DND-41 (cell line): ENCODE data around the gene GSG1L2.

ENCODE experiments used
- ATAC-seq: fragments of 200-7000 bp; cut with Tn5 transposase; 3 replicates; pipeline ENCODE4 v1.9.1; 2021; ENCODE audit warnings: low read depth; ENCODE audit not compliant: insufficient read depth
- DNase-seq: peaks from one replicate; pipeline ENCODE4 v3.0.0-alpha.2; 2020
- H2AFZ ChIP-seq: 2 replicates; pipeline ENCODE4 v1.6.0; 2012; ENCODE audit warnings: low read depth, low read length
- H3K27ac ChIP-seq: 2 replicates; pipeline ENCODE4 v1.5.1; 2012; ENCODE audit warnings: low read length, inconsistent platforms
- H3K27me3 ChIP-seq: fragments of 200-600 bp; sonication (generic); 2 replicates; pipeline ENCODE4 v1.6.0; 2012; ENCODE audit warnings: low read length, mild to moderate bottlenecking, inconsistent platforms; ENCODE audit not compliant: insufficient read depth, poor library complexity
- H3K36me3 ChIP-seq: 2 replicates; pipeline ENCODE4 v1.5.1; 2012; ENCODE audit warnings: low read length, inconsistent platforms; ENCODE audit not compliant: insufficient read depth
- H3K4me1 ChIP-seq: 2 replicates; pipeline ENCODE4 v1.5.1; 2012; ENCODE audit warnings: mild to moderate bottlenecking, low read length; ENCODE audit not compliant: insufficient read depth
- H3K4me2 ChIP-seq: 2 replicates; pipeline ENCODE4 v1.6.0; 2012; ENCODE audit warnings: mild to moderate bottlenecking, moderate library complexity, low read length, inconsistent platforms; ENCODE audit not compliant: insufficient read depth
- H3K4me3 ChIP-seq, 2 experiments: fragments of 200-600 bp in 1 of 2; shearing (Covaris generic) in 1 of 2; 2 replicates each; pipeline ENCODE4 v1.5.1; 2012 to 2016; ENCODE audit warnings: inconsistent platforms in 2 of 2, low read length in 2 of 2, mild to moderate bottlenecking in 2 of 2, low read depth in 1 of 2, moderate library complexity in 1 of 2
- H3K79me2 ChIP-seq: 2 replicates; pipeline ENCODE4 v1.6.0; 2012; ENCODE audit warnings: low read length, inconsistent platforms; ENCODE audit not compliant: insufficient read depth
- H3K9ac ChIP-seq: 2 replicates; pipeline ENCODE4 v1.6.0; 2012; ENCODE audit warnings: low read depth, mild to moderate bottlenecking, inconsistent platforms, low read length, moderate library complexity
- H3K9me3 ChIP-seq: 2 replicates; pipeline ENCODE4 v1.5.1; 2012; ENCODE audit warnings: low read length, moderate library complexity, mild to moderate bottlenecking, inconsistent platforms; ENCODE audit not compliant: insufficient read depth, severe bottlenecking
- H4K20me1 ChIP-seq: 2 replicates; pipeline ENCODE4 v1.6.0; 2012; ENCODE audit warnings: low read length; ENCODE audit not compliant: insufficient read depth
- EZH2 ChIP-seq: IDR thresholded peaks from 3 replicates; pipeline ENCODE4 v1.6.1; 2012; ENCODE audit warnings: borderline replicate concordance, low read depth, mild to moderate bottlenecking, moderate library complexity, low read length, inconsistent platforms; ENCODE audit not compliant: severe bottlenecking
- TF ChIP-seq, protein P1 (sequence below): IDR thresholded peaks from 2 replicates; pipeline ENCODE4 v1.5.1; 2012; ENCODE audit warnings: borderline replicate concordance, low read length, moderate library complexity, mild to moderate bottlenecking; ENCODE audit not compliant: poor library complexity, severe bottlenecking; ENCODE audit errors: extremely low read depth

GSG1L2 gene

GRCh38 chr17:9843152-9844010, 21.5 kb upstream of the GSG1L2 start:
- Histone ChIP-seq H4K20me1 (no peaks in the 10 kb centered on the region), H3K9me3 (no peaks in the 10 kb centered on the region), H3K27me3 (peaks cover 7% of the 10 kb centered on the region), H3K9ac (no peak overlapping the region), H3K27ac (no peak overlapping the region), H3K4me2 (no peak overlapping the region), H3K79me2 (no peaks in the 10 kb centered on the region), H3K4me3 (no peak overlapping the region), H2AFZ (no peak overlapping the region), H3K4me1 (no peaks in the 10 kb centered on the region), H3K36me3 (no peaks in the 10 kb centered on the region)
- TF ChIP-seq, protein P1, sequence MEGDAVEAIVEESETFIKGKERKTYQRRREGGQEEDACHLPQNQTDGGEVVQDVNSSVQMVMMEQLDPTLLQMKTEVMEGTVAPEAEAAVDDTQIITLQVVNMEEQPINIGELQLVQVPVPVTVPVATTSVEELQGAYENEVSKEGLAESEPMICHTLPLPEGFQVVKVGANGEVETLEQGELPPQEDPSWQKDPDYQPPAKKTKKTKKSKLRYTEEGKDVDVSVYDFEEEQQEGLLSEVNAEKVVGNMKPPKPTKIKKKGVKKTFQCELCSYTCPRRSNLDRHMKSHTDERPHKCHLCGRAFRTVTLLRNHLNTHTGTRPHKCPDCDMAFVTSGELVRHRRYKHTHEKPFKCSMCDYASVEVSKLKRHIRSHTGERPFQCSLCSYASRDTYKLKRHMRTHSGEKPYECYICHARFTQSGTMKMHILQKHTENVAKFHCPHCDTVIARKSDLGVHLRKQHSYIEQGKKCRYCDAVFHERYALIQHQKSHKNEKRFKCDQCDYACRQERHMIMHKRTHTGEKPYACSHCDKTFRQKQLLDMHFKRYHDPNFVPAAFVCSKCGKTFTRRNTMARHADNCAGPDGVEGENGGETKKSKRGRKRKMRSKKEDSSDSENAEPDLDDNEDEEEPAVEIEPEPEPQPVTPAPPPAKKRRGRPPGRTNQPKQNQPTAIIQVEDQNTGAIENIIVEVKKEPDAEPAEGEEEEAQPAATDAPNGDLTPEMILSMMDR = no peak
- TF ChIP-seq EZH2 = no peak
- no peak for DNase-seq
- no peak for ATAC-seq

- Histone ChIP-seq H3K27me3 (peaks cover 7% of the 10 kb centered on the region), H3K9ac (no peak overlapping the region), H3K4me1 (no peaks in the 10 kb centered on the region), H3K36me3 (no peaks in the 10 kb centered on the region), H4K20me1 (no peaks in the 10 kb centered on the region), H3K4me2 (no peak overlapping the region), H3K9me3 (no peaks in the 10 kb centered on the region), H3K4me3 (no peak overlapping the region), H3K79me2 (no peaks in the 10 kb centered on the region), H3K27ac (no peak overlapping the region), H2AFZ (no peak overlapping the region)
- ATAC-seq (no peak), DNase-seq (no peak)
- TF ChIP-seq, protein P1 = no peak
- no peak for TF ChIP-seq EZH2
Measured at GRCh38 chr17:9842057-9842758, 20.3 kb upstream of the GSG1L2 start.

- H3K4me1 ChIP-seq = no peaks in the 10 kb centered on the region
- H3K9ac ChIP-seq = no peak overlapping the region
- H3K79me2 ChIP-seq = no peaks in the 10 kb centered on the region
- peaks cover 6% of the 10 kb centered on the region for H3K27me3 ChIP-seq
- no peak overlapping the region for H3K4me2 ChIP-seq
- no peaks in the 10 kb centered on the region for H4K20me1 ChIP-seq
- TF ChIP-seq, protein P1 = no peak
- no peak for TF ChIP-seq EZH2
- ATAC-seq (no peak), DNase-seq (no peak)
- H3K36me3 ChIP-seq = no peaks in the 10 kb centered on the region
- H3K4me3 ChIP-seq = no peak overlapping the region
- H3K27ac ChIP-seq = no peak overlapping the region
- H2AFZ ChIP-seq = no peak overlapping the region
- H3K9me3 ChIP-seq = no peaks in the 10 kb centered on the region
Measured at GRCh38 chr17:9839433-9839832, 17.6 kb upstream of the GSG1L2 start.
